GM19468 (cell line): Measurements from ENCODE around the gene TGFBR3.

Source experiments
- ATAC-seq: cut with Tn5 transposase; IDR thresholded peaks from one replicate; pipeline ENCODE4 v1.9.1; 2021; ENCODE audit warnings: mild to moderate bottlenecking, moderate library complexity, moderate number of reproducible peaks; ENCODE audit not compliant: unreplicated experiment; ENCODE audit errors: extremely low read depth

The TGFBR3 gene

GRCh38 chr1:91724644-91725043 is 161.3 kb downstream of the TGFBR3 start:
- ATAC-seq = no peak

- no peak for ATAC-seq
Observed at GRCh38 chr1:91724231-91724630, 161.7 kb downstream of the TGFBR3 start.

GRCh38 chr1:91720044-91720443 is 165.9 kb downstream of the TGFBR3 start:
- no peak for ATAC-seq

GRCh38 chr1:91718877-91719276 is 167.1 kb downstream of the TGFBR3 start:
- no peak for ATAC-seq

GRCh38 chr1:91718368-91718767 is 167.6 kb downstream of the TGFBR3 start:
- ATAC-seq = no peak

GRCh38 chr1:91717839-91718238 is 168.1 kb downstream of the TGFBR3 start:
- no peak for ATAC-seq

GRCh38 chr1:91716339-91716738 is 169.6 kb downstream of the TGFBR3 start:
- no peak for ATAC-seq

GRCh38 chr1:91715416-91716000 is 170.4 kb downstream of the TGFBR3 start:
- no peak for ATAC-seq

- no peak for ATAC-seq
Observed at GRCh38 chr1:91714867-91715381, 171.0 kb downstream of the TGFBR3 start.

GRCh38 chr1:91712981-91713841 is 172.7 kb downstream of the TGFBR3 start:
- no peak for ATAC-seq

GRCh38 chr1:91712393-91712792 is 173.6 kb downstream of the TGFBR3 start:
- no peak for ATAC-seq

- no peak for ATAC-seq
Observed at GRCh38 chr1:91711504-91712247, 174.3 kb downstream of the TGFBR3 start.

GRCh38 chr1:91710261-91710660 is 175.7 kb downstream of the TGFBR3 start:
- no peak for ATAC-seq

GRCh38 chr1:91708691-91709090 is 177.3 kb downstream of the TGFBR3 start:
- no peak for ATAC-seq

- ATAC-seq = no peak
Observed at GRCh38 chr1:91707890-91708218, 178.1 kb downstream of the TGFBR3 start.

GRCh38 chr1:91707114-91707889 is 178.6 kb downstream of the TGFBR3 start:
- ATAC-seq = no peak

- ATAC-seq = no peak
Observed at GRCh38 chr1:91706140-91706957, 179.6 kb downstream of the TGFBR3 start.

GRCh38 chr1:91704746-91705145 is 181.2 kb downstream of the TGFBR3 start:
- no peak for ATAC-seq

GRCh38 chr1:91703095-91703494 is 182.9 kb downstream of the TGFBR3 start:
- no peak for ATAC-seq
